GM21360 (cell line): Measurements from ENCODE around the gene CDK12.
"Not testable (repeated sequence)": the region's sequence is repeated elsewhere in the genome, so short reads cannot be mapped to it uniquely, and the experiment has no call there.

Experiments used
- ATAC-seq: cut with Tn5 transposase; IDR thresholded peaks from one replicate; pipeline ENCODE4 v1.9.1; 2021; ENCODE audit warnings: mild to moderate bottlenecking, moderate library complexity; ENCODE audit not compliant: unreplicated experiment

CDK12 gene

DNA sequence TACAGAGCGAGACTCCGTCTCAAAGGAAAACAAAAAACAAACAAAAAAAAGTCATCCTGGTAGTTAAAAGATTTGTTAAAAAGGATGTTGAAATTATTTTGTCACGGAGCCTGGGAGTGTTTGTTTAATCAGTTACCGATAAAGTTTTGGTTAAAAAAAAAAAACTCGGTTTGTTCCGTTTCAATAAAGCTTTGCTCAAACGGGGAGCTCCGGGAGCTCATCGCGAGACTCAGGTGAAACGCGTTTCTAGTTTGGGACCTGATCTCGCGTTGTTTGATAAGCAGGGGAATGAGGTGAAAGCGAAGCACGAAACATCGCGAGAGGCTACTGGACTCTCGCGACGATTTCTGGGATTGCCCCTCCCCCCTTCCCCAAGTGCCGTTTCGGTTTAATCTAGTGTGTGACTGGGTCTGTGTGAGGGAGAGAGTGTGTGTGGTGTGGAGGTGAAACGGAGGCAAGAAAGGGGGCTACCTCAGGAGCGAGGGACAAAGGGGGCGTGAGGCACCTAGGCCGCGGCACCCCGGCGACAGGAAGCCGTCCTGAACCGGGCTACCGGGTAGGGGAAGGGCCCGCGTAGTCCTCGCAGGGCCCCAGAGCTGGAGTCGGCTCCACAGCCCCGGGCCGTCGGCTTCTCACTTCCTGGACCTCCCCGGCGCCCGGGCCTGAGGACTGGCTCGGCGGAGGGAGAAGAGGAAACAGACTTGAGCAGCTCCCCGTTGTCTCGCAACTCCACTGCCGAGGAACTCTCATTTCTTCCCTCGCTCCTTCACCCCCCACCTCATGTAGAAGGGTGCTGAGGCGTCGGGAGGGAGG is at the start of gene CDK12:
Gene CDK12 (plus strand): TSS at position 374 of the 813 bp plus-strand sequence. CDS start 586 bp downstream, outside the sequence.
- peak; percentile 70 for ATAC-seq

DNA sequence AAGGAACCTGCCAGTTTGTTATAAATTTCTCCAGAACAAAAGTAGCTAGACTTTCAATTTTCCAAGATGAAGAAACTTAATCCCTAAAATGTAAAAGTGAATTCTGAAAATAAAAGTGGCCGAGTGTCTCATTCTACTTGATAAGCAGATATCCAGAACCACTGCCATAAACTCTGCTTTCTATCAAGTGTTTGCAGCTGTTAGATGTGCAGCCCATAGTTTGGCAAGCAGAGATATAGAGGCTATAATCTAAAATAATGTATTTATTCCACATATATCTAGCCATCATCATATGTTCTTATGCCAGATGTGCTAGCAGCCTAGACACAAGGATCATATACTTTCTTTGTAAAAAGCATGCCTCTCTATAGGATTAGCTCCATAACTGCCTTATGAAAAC is 45.1 kb upstream of the CDK12 start:
- no peak for ATAC-seq

DNA sequence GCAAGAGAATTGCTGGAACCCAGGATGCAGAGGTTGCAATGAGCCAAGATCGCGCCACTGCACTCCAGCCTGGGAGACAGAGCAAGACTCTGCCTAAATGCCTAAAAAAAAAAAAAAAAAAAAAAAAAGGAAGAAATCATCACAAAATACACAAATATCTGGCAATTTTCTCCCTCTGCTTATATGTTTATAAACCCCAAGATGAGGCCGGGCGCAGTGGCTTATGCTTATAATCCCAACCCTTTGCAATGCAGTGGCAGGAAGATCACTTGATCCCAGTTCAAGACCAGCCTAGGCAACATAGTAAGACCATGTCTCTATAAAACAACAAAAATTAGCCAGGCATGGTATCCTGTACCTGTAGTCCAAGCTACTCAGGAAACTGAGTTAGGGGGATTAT is 31.7 kb upstream of the CDK12 start:
- no peak for ATAC-seq

DNA sequence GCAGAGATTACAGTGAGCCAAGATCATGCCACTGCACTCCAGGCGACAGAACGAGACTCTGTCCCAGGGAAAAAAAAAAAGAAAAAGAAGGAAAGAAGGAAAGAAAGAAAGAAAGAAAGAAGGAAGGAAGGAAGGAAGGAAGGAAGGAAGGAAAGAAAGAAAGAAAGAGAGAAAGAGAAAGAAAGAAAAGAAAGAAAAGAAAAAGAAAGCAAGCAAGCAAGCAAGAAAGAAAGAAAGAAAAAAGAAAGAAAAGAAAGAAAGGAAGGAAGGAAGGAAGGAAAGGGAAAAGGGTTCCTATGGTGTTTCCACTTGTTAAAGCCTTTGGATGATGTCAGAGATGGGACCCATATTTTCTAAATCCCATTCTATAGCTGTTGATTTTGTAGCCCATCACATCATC is 21.4 kb upstream of the CDK12 start:
- not testable (repeated sequence) for ATAC-seq

DNA sequence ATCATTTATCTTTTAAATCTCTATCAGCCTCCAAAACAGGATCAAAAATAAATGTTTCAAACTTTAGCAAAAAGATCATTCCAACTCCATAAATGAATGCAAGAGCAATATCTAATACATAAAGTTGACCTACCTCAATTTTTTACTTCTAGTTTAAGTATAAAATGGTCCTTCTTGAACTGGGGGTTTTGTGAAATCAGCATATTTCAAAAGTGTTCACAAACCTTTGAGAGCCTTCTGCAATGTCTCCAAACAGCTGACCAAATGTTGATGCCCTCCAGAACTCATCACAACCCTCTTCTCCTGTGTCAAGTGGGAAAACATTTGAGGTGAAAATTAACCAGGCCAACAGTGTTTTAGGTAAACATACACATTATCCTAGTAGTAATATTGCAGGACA is 18.0 kb upstream of the CDK12 start:
- no peak for ATAC-seq

DNA sequence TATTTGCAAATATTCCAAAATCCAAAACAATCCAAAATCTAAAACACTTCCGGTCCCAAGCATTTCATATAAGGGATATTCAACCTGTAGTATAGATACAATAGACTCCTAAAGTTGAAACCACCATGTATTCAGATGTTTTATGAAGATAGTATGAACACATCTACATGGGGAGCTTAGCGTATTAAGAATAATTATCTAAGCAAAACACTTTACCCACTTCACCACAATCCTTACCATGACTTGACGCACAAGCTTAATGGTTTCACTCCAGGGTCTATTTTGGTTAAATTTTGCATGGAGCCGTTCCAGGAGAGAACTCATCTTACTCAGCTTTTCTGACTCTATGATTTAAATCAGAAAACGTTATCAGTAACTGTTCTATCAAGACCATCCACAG is 13.7 kb upstream of the CDK12 start:
- no peak for ATAC-seq

DNA sequence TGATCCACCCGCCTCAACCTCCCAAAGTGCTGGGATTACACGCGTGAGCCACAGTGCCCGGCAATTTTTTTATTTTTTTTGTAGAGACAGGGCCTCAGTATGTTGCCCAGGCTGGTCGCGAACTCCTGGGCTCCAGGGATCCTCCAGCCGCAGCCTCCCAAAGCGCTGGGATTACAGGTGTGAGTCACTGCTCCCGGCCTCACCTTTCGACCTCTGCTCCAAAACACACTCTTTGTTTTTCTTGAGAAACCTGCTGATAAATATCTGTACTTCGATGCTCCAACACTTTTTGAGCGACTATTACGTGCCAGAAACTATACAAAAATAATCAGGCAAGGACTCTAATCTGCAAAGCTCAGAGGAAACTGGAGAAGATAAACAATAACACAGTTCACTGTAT is 11.2 kb upstream of the CDK12 start:
- ATAC-seq = no peak

DNA sequence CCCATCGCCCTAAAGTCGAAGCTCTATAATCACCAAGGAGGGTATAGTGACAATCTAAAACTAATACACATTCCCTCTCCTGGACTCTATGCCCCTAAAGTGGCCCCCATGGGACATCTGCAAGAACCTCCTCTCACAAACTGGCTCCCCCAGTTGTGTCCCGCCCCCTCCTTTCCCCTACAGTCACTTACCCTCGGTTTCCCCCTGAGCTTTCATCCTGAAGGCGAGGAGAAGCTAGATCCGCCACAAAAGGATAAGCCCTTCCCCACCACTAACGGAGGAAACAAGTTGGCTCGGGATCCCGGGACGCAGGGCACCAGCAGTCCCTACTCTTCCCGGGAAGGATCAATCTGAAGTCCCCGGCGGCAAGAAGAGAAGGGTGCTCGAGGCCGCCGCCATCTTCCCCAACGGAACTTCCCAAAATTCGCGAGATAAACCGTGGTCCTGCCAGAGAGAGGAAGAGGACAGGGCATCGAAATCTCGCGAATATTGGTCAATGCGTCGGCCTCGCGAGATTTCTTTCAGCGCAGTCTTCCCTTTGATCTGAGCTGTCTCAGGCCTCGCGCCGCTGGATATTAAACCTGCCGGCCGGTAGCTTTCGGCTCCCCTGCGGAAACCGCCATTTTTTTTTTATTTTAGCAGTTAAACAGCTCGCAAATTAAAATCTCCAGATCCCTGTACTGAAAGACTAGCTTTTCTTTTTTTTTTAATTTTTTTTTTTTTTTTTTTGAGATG is 10.3 kb upstream of the CDK12 start, which contains the start of gene MED1:
Gene MED1 (minus strand): TSS at position 417 of the 735 bp plus-strand sequence. CDS start 201 bp downstream, at position 216.
- peak; percentile 90 for ATAC-seq

DNA sequence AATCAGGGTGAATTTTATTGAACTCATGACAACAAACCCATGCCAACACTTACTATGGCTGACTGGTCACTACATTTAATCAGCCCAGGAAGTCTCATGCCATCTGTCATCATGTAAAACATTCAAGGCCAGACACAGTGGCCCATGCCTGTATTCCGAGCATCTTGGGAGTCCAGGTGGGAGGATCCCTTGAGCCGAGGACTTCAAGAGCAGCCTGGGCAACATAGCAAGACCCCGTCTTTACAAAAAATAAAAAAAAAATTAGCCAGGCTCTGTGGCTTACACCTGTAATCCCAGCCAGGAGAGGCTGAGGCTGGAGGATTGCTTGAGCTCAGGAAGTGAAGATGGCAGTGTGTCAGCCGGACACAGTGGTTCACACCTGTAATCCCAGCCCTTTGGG is 5.4 kb upstream of the CDK12 start:
- no peak for ATAC-seq

DNA sequence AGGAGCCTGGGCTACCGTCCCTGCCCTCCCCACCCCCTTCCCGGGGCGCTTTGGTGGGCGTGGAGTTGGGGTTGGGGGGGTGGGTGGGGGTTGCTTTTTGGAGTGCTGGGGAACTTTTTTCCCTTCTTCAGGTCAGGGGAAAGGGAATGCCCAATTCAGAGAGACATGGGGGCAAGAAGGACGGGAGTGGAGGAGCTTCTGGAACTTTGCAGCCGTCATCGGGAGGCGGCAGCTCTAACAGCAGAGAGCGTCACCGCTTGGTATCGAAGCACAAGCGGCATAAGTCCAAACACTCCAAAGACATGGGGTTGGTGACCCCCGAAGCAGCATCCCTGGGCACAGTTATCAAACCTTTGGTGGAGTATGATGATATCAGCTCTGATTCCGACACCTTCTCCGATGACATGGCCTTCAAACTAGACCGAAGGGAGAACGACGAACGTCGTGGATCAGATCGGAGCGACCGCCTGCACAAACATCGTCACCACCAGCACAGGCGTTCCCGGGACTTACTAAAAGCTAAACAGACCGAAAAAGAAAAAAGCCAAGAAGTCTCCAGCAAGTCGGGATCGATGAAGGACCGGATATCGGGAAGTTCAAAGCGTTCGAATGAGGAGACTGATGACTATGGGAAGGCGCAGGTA is 762 bp downstream of the CDK12 start:
- peak; percentile 6 for ATAC-seq

DNA sequence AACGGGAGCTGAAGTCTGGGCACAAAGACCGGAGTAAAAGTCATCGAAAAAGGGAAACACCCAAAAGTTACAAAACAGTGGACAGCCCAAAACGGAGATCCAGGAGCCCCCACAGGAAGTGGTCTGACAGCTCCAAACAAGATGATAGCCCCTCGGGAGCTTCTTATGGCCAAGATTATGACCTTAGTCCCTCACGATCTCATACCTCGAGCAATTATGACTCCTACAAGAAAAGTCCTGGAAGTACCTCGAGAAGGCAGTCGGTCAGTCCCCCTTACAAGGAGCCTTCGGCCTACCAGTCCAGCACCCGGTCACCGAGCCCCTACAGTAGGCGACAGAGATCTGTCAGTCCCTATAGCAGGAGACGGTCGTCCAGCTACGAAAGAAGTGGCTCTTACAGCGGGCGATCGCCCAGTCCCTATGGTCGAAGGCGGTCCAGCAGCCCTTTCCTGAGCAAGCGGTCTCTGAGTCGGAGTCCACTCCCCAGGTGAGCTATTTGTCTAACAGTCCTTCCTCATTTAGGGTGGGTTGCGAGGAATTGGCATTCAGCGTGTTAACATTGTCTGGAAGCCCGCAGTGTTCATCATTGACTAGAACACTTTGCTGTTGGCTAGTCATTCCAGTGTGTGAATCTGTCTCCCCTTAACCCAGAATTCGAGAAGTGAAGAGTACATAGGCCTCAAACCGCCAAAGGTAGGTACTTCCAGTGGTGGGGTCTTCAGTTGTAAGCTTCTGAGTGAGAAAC is 1.5 kb downstream of the CDK12 start:
- ATAC-seq = no peak

DNA sequence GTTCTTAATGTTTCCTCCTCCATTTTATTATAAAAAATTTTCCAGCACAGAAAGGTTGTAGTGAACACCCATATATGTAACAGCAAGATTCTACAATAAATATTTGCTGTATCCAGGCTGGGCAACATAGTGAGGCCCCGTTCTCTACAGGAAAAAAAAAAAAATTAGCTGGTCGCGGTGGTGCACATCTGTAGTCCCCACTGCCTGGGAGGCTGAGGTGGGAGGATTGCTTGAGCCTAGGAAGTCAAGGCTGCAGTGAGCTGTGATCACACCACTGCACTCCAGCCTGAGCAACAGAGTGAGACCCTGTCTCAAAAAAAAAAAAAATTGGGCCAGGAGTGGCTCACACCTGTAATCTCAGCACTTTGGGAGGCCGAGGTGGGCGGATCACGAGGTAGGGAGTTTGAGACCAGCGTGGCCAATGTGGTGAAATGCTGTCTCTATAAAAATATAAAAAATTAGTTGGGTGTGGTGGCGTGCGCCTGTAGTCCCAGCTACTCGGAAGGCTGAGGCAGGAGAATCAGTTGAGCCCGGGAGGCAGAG is 3.4 kb downstream of the CDK12 start:
- ATAC-seq = not testable (repeated sequence)

DNA sequence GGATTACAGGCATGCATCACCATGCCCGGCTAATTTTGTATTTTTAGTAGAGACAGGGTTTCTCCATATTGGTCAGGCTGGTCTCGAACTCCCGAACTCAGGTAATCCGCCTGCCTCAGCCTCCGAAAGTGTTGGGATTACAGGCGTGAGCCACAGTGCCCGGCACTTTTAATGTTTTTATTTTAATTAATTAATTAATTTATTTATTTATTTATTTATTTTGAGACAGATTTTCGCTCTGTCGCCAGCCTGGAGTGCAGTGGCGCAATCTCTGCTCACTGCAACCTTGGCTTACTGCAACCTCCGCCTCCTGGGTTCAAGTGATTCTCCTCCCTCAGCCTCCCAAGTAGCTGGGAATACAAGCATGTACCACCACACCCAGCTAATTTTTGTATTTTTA is 7.3 kb downstream of the CDK12 start:
- ATAC-seq = not testable (repeated sequence)

DNA sequence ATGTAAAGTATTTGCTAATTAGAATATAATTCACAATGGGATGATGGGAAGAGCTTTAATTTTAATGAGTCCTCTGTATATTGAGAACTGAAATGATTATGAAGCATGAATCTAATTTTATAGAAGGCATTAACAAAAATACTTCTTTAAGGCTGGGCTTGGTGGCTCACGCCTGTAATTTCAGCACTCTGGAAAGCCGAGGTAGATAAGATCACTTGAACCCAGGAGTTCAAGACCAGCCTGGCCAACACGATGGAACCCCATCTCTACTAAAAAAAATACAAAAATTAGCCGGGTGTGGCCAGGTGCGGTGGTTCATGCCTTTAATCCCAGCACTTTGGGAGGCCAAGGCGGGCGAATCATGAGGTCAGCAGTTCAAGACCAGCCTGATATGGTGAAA is 12.0 kb downstream of the CDK12 start:
- no peak for ATAC-seq

DNA sequence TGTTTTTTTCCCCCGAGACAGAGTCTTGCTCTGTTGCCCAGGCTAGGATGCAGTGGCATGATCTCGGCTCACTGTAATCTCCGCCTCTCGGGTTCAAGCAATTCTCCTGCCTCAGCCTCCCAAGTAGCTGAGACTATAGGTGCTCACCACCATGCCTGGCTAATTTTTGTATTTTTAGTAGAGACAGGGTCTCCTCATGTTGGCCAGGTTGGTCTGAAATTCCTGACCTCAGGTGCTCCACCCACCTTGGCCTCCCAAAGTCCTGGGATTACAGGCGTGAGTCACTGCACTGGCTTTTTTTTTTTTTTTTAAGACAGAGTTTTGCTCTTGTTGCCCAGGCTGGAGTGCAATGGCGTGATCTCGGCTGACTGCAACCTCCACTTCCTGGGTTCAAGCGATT is 18.3 kb downstream of the CDK12 start:
- not testable (repeated sequence) for ATAC-seq

DNA sequence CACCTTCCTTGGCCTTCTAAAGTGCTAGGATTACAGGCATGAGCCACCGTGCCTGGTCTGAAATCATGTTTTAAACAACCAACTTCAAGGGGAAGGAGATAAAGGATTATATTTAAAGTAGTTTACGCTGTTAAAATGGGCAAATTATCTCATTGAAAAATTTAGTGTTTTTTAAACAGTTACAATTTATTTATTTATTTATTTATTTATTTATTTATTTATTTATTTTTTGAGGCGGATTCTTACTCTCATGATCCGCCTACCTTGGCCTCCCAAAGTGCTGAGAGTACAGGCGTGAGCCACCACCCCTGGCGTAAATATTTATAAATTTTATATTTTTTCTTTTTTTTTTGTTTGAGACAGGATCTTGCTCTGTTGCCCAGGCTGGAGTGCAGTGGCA is 22.2 kb downstream of the CDK12 start:
- ATAC-seq = no peak

DNA sequence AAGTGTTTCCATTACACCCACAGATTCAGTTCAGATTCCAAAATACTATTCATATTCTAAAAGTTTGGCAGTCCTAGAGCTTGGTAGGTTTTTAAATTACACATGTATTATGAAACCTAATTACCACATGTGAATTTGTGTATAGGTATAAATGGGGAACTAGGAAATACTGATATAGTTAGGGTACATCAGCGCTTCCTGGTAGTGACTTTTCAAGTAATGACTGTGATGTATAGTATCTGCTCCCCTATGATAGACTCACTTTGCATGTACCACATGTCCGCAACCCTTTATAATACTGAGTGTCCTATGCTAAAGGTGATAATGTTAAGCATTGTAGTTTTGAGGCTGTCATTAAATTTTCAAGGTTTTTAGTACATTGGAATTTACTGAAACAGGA is 22.9 kb downstream of the CDK12 start:
- ATAC-seq = peak; percentile 64

DNA sequence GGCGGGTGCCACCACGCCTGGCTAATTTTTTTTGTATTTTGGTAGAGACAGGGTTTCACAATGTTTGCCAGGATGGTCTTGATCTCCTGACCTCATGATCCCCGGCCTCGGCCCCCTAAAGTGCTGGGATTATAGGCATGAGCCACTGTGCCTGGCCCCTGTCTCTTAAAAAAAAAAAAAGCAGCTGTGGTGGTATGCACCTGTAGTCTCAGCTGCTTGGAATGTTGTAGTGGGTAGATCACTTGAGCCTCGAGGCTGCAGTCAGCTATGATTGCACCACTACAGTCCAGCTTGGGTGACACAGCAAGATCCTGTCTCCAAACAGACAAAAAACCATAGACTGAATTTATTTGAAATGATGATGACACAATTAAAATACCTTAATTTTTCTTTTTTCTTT is 24.3 kb downstream of the CDK12 start:
- ATAC-seq = no peak

DNA sequence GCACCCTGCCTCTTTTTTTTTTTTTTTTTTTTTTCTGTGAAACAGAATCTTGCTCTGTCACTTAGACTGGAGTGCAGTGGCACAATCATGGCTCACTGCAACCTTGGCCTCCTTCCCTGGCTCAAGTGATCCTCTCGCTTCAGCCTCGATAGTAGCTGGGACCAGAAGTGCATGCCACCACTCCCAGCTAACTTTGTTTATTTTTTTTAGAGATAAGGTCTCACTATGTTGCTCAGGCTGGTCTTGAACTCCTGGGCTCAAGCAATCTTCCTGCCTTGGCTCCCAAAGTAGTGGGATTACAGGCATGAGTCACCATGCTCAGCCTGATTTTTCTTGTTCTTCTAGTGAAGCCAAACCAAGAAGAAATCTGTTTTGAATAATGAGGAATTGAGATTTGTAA is 25.0 kb downstream of the CDK12 start:
- ATAC-seq = no peak

DNA sequence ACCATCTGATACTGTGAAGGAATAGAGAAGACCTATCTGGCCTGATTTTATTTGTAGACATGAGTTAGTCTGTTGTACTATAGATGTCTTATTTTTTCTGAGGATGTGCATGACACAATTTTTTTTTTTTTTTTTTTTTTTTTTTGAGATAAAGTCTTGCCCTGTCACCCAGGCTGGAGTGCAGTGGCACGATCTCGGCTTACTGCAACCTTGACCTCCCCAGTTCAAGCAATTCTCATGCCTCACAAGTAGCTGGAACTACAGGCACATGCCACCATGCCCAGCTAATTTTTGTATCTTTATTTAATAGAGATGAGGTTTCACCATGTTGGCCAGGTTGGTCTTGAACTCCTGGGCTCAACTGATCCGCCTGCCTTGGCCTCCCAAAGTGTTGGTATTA is 26.2 kb downstream of the CDK12 start:
- ATAC-seq = not testable (repeated sequence)

DNA sequence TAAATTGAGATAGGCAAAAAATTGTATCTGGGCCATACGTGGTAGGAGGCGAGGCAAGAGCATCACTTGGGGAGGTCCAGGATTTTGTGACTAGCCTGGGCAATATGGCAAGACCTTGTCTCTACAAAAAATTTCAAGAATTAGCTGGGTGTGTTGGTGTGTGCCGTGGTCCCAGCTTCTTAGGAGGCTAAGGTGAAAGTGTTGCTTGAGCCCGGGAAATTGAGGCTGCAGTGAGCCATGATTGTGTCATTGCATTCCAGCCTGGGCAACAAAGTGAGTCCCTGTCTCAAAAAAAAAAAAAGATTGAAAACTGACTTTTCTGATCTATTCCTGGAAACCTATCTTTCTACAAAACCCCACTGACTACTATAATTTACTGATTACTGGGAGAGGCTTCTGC is 26.7 kb downstream of the CDK12 start:
- ATAC-seq = no peak
